ENCODE measurements around the gene LNP1.

GRCh38 chr3:100458814-100459213 lies 57.5 kb downstream of the LNP1 start:
- TF ChIP-seq CTCF (conservative IDR thresholded peaks at IDR 0.05 in 1 of 2, IDR thresholded peaks at IDR 0.05 in 1 of 2; ENCODE audit: low read depth in 1 of 2, low read length in 2 of 2) (no peak), EZH2 (IDR thresholded peaks at IDR 0.05; ENCODE audit: low read length, missing control alignments) (no peak)

Data from fibroblast of lung (primary cell).